Epithelial cell of esophagus (primary cell): ENCODE results near the gene ATG13.

Experiments used
- DNase-seq: peaks from one replicate; pipeline ENCODE4 v3.0.0; 2010; ENCODE audit warnings: low read depth
- H3K4me3 ChIP-seq: 2 replicates; pipeline ENCODE4 v1.5.1; 2011; ENCODE audit warnings: mild to moderate bottlenecking, low read length, control low read depth
- CTCF ChIP-seq: IDR thresholded peaks from 2 replicates; pipeline ENCODE4 v1.5.1; 2011; ENCODE audit warnings: low read depth, mild to moderate bottlenecking, low read length, control low read depth, inconsistent platforms; ENCODE audit not compliant: insufficient read depth; ENCODE audit errors: missing control alignments

The ATG13 gene

GRCh38 chr11:46635557-46636139, 18.3 kb downstream of the ATG13 start:
- no peak overlapping the region for H3K4me3 ChIP-seq
- no peak for DNase-seq
- no peak for TF ChIP-seq CTCF

- no peak overlapping the region for H3K4me3 ChIP-seq
- no peak for TF ChIP-seq CTCF
These were observed 20.2 kb downstream of the ATG13 start for GRCh38 chr11:46637546-46637945.

GRCh38 chr11:46639197-46639839, 22.0 kb downstream of the ATG13 start:
- DNase-seq, result no peak
- no peak overlapping the region for H3K4me3 ChIP-seq
- no peak for TF ChIP-seq CTCF

More at GRCh38 chr11:46637546-46637945, 20.2 kb downstream of the ATG13 start:
- DNase-seq, result no peak

- DNase-seq, result no peak
- H3K4me3 ChIP-seq, result no peak overlapping the region
- no peak for TF ChIP-seq CTCF
These were observed 22.9 kb downstream of the ATG13 start for GRCh38 chr11:46640036-46640788.

GRCh38 chr11:46641639-46642038, 24.3 kb downstream of the ATG13 start:
- no peak for DNase-seq
- no peak for TF ChIP-seq CTCF
- no peak overlapping the region for H3K4me3 ChIP-seq

- DNase-seq, result no peak
- TF ChIP-seq CTCF, result no peak
- H3K4me3 ChIP-seq, result no peak overlapping the region
These were observed 25.4 kb downstream of the ATG13 start for GRCh38 chr11:46642627-46643335.
